Activated CD8-positive, alpha-beta T cell treated with anti-CD3 and anti-CD28 coated beads for 36 hours (primary cell): ENCODE measurements around the gene R3HDM4. TPM values are rescaled to one million over a fixed set of nuclear protein-coding genes. Genes with fewer than 3 reads are reported as not detected.

Experiments used
- ATAC-seq: fragments of 200-7000 bp; cut with Tn5 transposase; one replicate; pipeline ENCODE4 v1.10.0; 2021; ENCODE audit warnings: mild to moderate bottlenecking, moderate library complexity
- CTCF ChIA-PET: fragments of 350-600 bp; sonication (Branson Sonifier 250); formaldehyde crosslinking; loops from one replicate; lab custom pipeline; 2021; ENCODE audit warnings: antibody characterized with exemption; lab: Charles Lee
- POLR2A ChIA-PET: fragments of 350-600 bp; sonication (Branson Sonifier 250); formaldehyde crosslinking; loops from one replicate; lab custom pipeline; 2021; ENCODE audit warnings: antibody characterized with exemption; lab: Charles Lee
- DNase-seq: peaks from one replicate; pipeline ENCODE4 v3.0.0-alpha.2; 2020
- H3K27ac Mint-ChIP-seq: one replicate; pipeline ENCODE4 v1.8.0; 2021; ENCODE audit warnings: mild to moderate bottlenecking, mixed read lengths
- H3K27me3 Mint-ChIP-seq: one replicate; pipeline ENCODE4 v1.8.0; 2021; ENCODE audit warnings: mixed read lengths
- H3K36me3 Mint-ChIP-seq: one replicate; pipeline ENCODE4 v1.8.0; 2021; ENCODE audit warnings: low read depth, mixed read lengths
- H3K4me1 Mint-ChIP-seq: one replicate; pipeline ENCODE4 v1.8.0; 2021; ENCODE audit warnings: low read depth, mixed read lengths
- H3K4me3 Mint-ChIP-seq: one replicate; pipeline ENCODE4 v1.8.0; 2021; ENCODE audit warnings: mild to moderate bottlenecking, moderate library complexity, mixed read lengths
- H3K9me3 Mint-ChIP-seq: one replicate; pipeline ENCODE4 v1.8.0; 2021; ENCODE audit warnings: mixed read lengths
- CTCF ChIP-seq: fragments of 200-600 bp; IDR thresholded peaks from one replicate; pipeline ENCODE4 v1.8.0; 2022; ENCODE audit warnings: antibody characterized with exemption, mild to moderate bottlenecking
- intact Hi-C: fragments of 100-400 bp; cut with micrococcal nuclease; formaldehyde crosslinking; loops from one replicate; pipeline ENCODE4 v1.10.0; 2022
- total RNA-seq, 2 experiments: library from RNA; stranded (reverse); gene quantifications; one replicate each; pipeline ENCODE4 v1.2.3, GENCODE V29; 2021

Gene R3HDM4
- total RNA-seq, 2 experiments from 2014 or later: 58.4 to 61.5 TPM

- TF ChIP-seq CTCF: no peak
- H3K36me3 Mint-ChIP-seq: no peaks in the 10 kb centered on the region
- H3K27ac Mint-ChIP-seq: no peak overlapping the region
- DNase-seq (no peak), ATAC-seq (no peak)
- no peaks in the 10 kb centered on the region for H3K27me3 Mint-ChIP-seq
- H3K4me1 Mint-ChIP-seq: peaks cover 17% of the 10 kb centered on the region
- H3K9me3 Mint-ChIP-seq: no peaks in the 10 kb centered on the region
- intact Hi-C loops: no loop called here
- ChIA-PET POLR2A (interaction anchor here (0.6 to 1.5 kb wide), 4 partner anchors 7 to 509 kb away, joined by 3 to 8 read pairs (median 3); no protein-coding TSS in a partner anchor), CTCF (interaction anchor here (0.9 to 1.4 kb wide), 3 partner anchors 11 to 69 kb away, joined by 3 to 4 read pairs (median 3); partner anchors contain the start of gene WDR18)
- H3K4me3 Mint-ChIP-seq: no peak overlapping the region
Observed at GRCh38 chr19:931860-932647, 19.0 kb upstream of the R3HDM4 start.

GRCh38 chr19:929891-930258 lies 16.9 kb upstream of the R3HDM4 start:
- Mint-ChIP-seq H3K27me3 (no peaks in the 10 kb centered on the region), H3K4me3 (no peak overlapping the region), H3K36me3 (no peaks in the 10 kb centered on the region), H3K4me1 (peaks cover 18% of the 10 kb centered on the region), H3K9me3 (no peaks in the 10 kb centered on the region), H3K27ac (no peak overlapping the region)
- ATAC-seq (no peak), DNase-seq (no peak)
- intact Hi-C loops: no loop called here
- ChIA-PET CTCF (interaction anchor here (1.1 to 1.9 kb wide), 2 partner anchors 54 to 72 kb away, joined by 3 to 4 read pairs; no protein-coding TSS in a partner anchor), POLR2A (no interaction called here)
- TF ChIP-seq CTCF: no peak

- Mint-ChIP-seq H3K4me3 (no peak overlapping the region), H3K36me3 (no peaks in the 10 kb centered on the region), H3K27me3 (no peaks in the 10 kb centered on the region), H3K27ac (no peak overlapping the region), H3K9me3 (no peaks in the 10 kb centered on the region), H3K4me1 (peaks cover 20% of the 10 kb centered on the region)
- DNase-seq (no peak), ATAC-seq (no peak)
- intact Hi-C loops: no loop called here
- ChIA-PET POLR2A (no interaction called here), CTCF (interaction anchor here (1.0 to 1.9 kb wide), 3 partner anchors 54 to 72 kb away, joined by 3 to 4 read pairs (median 3); no protein-coding TSS in a partner anchor)
- TF ChIP-seq CTCF: no peak
Observed at GRCh38 chr19:929203-929890, 16.3 kb upstream of the R3HDM4 start.

- no peak for DNase-seq
- Mint-ChIP-seq H3K36me3 (no peaks in the 10 kb centered on the region), H3K4me3 (no peak overlapping the region), H3K9me3 (no peaks in the 10 kb centered on the region), H3K27ac (no peak overlapping the region), H3K4me1 (peaks cover 22% of the 10 kb centered on the region), H3K27me3 (no peaks in the 10 kb centered on the region)
- no peak for TF ChIP-seq CTCF
- CTCF ChIA-PET: interaction anchor here (1.0 to 1.1 kb wide), 2 partner anchors 55 to 65 kb away, joined by 3 read pairs; no protein-coding TSS in a partner anchor
- no peak for ATAC-seq
- intact Hi-C loops: no loop called here
- POLR2A ChIA-PET: no interaction called here
Observed at GRCh38 chr19:928471-929202, 15.6 kb upstream of the R3HDM4 start.
